SU-DHL-6 (cell line): ENCODE measurements around the gene ANP32A.

Experiments used
- CTCF ChIP-seq: fragments of 200-600 bp; sonication (generic); IDR thresholded peaks from one replicate; pipeline ENCODE4 v1.5.1; 2017; ENCODE audit warnings: antibody characterized with exemption, mild to moderate bottlenecking, low read length, moderate library complexity; ENCODE audit not compliant: insufficient read depth, poor library complexity, severe bottlenecking
- EZH2phosphoT487 ChIP-seq: fragments of 200-600 bp; sonication (generic), shearing (Covaris generic); conservative IDR thresholded peaks from 2 replicates; pipeline ENCODE4 v1.6.1; 2018; ENCODE audit warnings: mild to moderate bottlenecking, antibody characterized with exemption, low read length, moderate library complexity, mixed read lengths

GRCh38 chr15:68816158-68816557, 4.5 kb downstream of the ANP32A start:
- TF ChIP-seq EZH2phosphoT487 (no peak), CTCF (no peak)
